ENCODE measurements around the gene DNAJC30. TPM values are rescaled to one million over a fixed set of nuclear protein-coding genes. Genes with fewer than 3 reads are reported as not detected.
"Not testable (repeated sequence)": the region's sequence is repeated elsewhere in the genome, so short reads cannot be mapped to it uniquely, and the experiment has no call there.

The DNAJC30 gene
- total RNA-seq, 1 experiment from 2014 or later = 2.9 TPM

DNA sequence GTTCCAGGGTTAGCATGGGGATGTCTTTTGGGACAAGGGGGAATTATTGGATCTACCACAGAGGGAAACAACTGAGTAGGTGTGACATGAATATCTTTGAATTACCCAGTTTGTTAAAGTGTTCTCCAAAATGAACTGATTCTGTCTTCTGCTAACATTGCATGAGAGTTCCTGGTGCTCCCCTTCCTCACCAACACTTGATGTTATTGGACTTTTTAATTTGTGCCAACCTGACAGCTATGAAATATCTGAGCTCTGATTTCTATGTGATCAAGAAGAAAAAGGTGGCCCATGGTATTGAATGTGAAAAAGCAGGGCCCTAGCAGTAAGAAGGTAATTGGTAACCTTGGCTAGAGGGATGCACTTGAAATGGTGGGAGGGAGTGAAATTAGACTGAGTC lies 20.2 kb downstream of the DNAJC30 start:
- H4K20me1 ChIP-seq (ENCODE audit: low read length) = no peaks in the 10 kb centered on the region
- ATAC-seq (no peak), DNase-seq (no peak)
- intact Hi-C loops (cut with micrococcal nuclease) = no loop called here
- no peak overlapping the region for H3K4me2 ChIP-seq (ENCODE audit: low read length)
- no peaks in the 10 kb centered on the region for H3K9me3 ChIP-seq (ENCODE audit: low read length)
- CTCF ChIA-PET = no interaction called here
- H3K9me2 ChIP-seq (replicated peaks; ENCODE audit: low read length) = no peaks in the 10 kb centered on the region
- POLR2A ChIA-PET (ENCODE audit: unreplicated experiment) = no interaction called here
- H3K4me1 ChIP-seq (ENCODE audit: insufficient read depth, low read length) = peaks cover 4% of the 10 kb centered on the region; the same call in 1 of the 2 replicates
- H3K27me3 ChIP-seq (ENCODE audit: low read length) = no peaks in the 10 kb centered on the region
- H3K36me3 ChIP-seq (ENCODE audit: low read depth, low read length) = no peaks in the 10 kb centered on the region
- TF ChIP-seq, protein P1, sequence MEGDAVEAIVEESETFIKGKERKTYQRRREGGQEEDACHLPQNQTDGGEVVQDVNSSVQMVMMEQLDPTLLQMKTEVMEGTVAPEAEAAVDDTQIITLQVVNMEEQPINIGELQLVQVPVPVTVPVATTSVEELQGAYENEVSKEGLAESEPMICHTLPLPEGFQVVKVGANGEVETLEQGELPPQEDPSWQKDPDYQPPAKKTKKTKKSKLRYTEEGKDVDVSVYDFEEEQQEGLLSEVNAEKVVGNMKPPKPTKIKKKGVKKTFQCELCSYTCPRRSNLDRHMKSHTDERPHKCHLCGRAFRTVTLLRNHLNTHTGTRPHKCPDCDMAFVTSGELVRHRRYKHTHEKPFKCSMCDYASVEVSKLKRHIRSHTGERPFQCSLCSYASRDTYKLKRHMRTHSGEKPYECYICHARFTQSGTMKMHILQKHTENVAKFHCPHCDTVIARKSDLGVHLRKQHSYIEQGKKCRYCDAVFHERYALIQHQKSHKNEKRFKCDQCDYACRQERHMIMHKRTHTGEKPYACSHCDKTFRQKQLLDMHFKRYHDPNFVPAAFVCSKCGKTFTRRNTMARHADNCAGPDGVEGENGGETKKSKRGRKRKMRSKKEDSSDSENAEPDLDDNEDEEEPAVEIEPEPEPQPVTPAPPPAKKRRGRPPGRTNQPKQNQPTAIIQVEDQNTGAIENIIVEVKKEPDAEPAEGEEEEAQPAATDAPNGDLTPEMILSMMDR (conservative IDR thresholded peaks at IDR 0.05; ENCODE audit: low read depth, low read length) = no peak
- TF ChIP-seq EZH2 (IDR thresholded peaks at IDR 0.05; ENCODE audit: low read length, unreplicated experiment) (no peak), EZH2phosphoT487 (IDR thresholded peaks at IDR 0.05; ENCODE audit: borderline replicate concordance, low read length) (no peak)
- no peak overlapping the region for H3K27ac ChIP-seq (ENCODE audit: low read length)
- BruUV-seq (replicated peaks) = no TSS peak
- H2AFZ ChIP-seq (ENCODE audit: low read length) = no peak overlapping the region
- no peak overlapping the region for H3K4me3 ChIP-seq (ENCODE audit: low read length)
- no peak overlapping the region for H3K9ac ChIP-seq (ENCODE audit: low read length)
- no peaks in the 10 kb centered on the region for H3K79me2 ChIP-seq (ENCODE audit: low read length)
- H3F3A ChIP-seq (ENCODE audit: low read length, unreplicated experiment) = no peaks in the 10 kb centered on the region

DNA sequence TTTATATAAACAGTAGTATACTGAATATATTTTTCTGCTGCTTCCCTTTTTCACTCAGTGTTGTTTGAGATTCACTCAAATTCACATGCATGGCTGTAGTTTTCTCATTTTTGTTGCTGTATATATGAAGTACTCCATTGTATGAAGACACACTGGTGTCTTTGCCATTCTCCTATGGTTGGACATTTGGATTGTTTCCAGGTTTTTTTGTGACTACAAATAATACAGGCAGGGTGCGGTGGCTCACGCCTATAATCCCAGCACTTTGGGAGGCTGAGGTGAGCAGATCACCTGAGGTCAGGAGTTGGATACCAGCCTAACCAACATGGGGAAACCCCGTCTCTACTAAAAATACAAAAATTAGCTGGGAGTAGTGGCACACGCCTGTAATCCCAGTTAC lies 22.7 kb downstream of the DNAJC30 start:
- H3K27me3 ChIP-seq (ENCODE audit: low read length); H3K9ac ChIP-seq (ENCODE audit: low read length); H3K79me2 ChIP-seq (ENCODE audit: low read length); H3K4me3 ChIP-seq (ENCODE audit: low read length); H3K9me2 ChIP-seq (replicated peaks; ENCODE audit: low read length); H4K20me1 ChIP-seq (ENCODE audit: low read length); H3K4me2 ChIP-seq (ENCODE audit: low read length); H3K9me3 ChIP-seq (ENCODE audit: low read length); H3K36me3 ChIP-seq (ENCODE audit: low read depth, low read length); H3K27ac ChIP-seq (ENCODE audit: low read length); CTCF ChIA-PET; H3F3A ChIP-seq (ENCODE audit: low read length, unreplicated experiment); BruUV-seq (replicated peaks); intact Hi-C loops (cut with micrococcal nuclease); POLR2A ChIA-PET (ENCODE audit: unreplicated experiment); ATAC-seq; H3K4me1 ChIP-seq (ENCODE audit: insufficient read depth, low read length); H2AFZ ChIP-seq (ENCODE audit: low read length): not testable (repeated sequence)
- DNase-seq = peak; percentile 26

DNA sequence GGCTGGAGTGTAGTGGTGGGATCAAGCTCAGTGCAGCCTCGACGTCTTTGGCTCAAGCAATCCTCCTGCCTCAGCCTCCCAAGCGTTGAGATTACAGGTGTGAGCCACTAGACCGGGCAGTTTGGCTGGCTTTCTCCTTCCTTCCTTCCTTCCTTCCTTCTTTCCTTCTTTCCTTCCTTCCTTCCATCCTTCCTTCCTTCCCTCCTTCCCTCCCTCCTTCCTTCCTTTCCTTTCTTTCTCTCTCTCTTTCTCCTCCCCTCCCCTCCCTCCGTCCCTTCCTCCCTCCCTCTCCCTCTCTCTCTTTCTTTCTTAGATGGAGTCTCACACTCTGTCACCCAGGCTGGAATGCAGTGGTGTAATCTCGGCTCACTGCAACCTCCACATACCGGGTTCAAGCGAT lies 23.3 kb downstream of the DNAJC30 start:
- TF ChIP-seq EZH2phosphoT487 (IDR thresholded peaks at IDR 0.05; ENCODE audit: borderline replicate concordance, low read length) (no peak), EZH2 (IDR thresholded peaks at IDR 0.05; ENCODE audit: low read length, unreplicated experiment) (no peak)
- TF ChIP-seq, protein P1 (conservative IDR thresholded peaks at IDR 0.05; ENCODE audit: low read depth, low read length) = no peak
- ATAC-seq (no peak), DNase-seq (no peak)
- Histone ChIP-seq H3K4me2 (ENCODE audit: low read length) (no peak overlapping the region), H3K79me2 (ENCODE audit: low read length) (no peaks in the 10 kb centered on the region), H3K9ac (ENCODE audit: low read length) (no peak overlapping the region), H3K27me3 (ENCODE audit: low read length) (no peaks in the 10 kb centered on the region), H3K9me3 (ENCODE audit: low read length) (no peaks in the 10 kb centered on the region), H3K4me1 (ENCODE audit: insufficient read depth, low read length) (no peaks in the 10 kb centered on the region), H3K36me3 (ENCODE audit: low read depth, low read length) (no peaks in the 10 kb centered on the region), H3K4me3 (ENCODE audit: low read length) (no peak overlapping the region), H2AFZ (ENCODE audit: low read length) (no peak overlapping the region), H4K20me1 (ENCODE audit: low read length) (no peaks in the 10 kb centered on the region), H3K9me2 (replicated peaks; ENCODE audit: low read length) (no peaks in the 10 kb centered on the region), H3K27ac (ENCODE audit: low read length) (no peak overlapping the region), H3F3A (ENCODE audit: low read length, unreplicated experiment) (no peaks in the 10 kb centered on the region)
- POLR2A ChIA-PET (ENCODE audit: unreplicated experiment) = no interaction called here
- intact Hi-C loops (cut with micrococcal nuclease) = no loop called here
- CTCF ChIA-PET = no interaction called here
- no TSS peak for BruUV-seq (replicated peaks)

DNA sequence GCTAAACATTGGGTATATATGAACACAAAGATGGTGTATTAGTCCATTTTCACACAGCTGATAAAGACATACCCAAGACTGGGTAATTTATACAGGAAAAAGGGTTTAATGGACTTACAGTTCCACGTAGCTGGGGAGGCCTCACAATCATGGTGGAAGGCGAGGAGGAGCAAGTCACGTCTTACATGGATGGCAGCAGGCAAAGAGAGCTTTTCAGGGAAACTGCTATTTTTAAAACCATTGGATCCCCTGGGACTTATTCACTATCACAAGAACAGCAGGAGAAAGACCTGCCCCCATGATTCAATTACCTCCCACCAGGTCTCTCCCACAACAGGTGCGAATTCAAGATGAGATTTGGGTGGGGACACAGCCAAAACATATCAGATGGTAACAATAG lies 27.9 kb downstream of the DNAJC30 start:
- intact Hi-C loops (cut with micrococcal nuclease); ATAC-seq; POLR2A ChIA-PET (ENCODE audit: unreplicated experiment); H3K36me3 ChIP-seq (ENCODE audit: low read depth, low read length); H3K4me2 ChIP-seq (ENCODE audit: low read length); H3K9ac ChIP-seq (ENCODE audit: low read length); CTCF ChIA-PET; BruUV-seq (replicated peaks); H2AFZ ChIP-seq (ENCODE audit: low read length); H3K9me3 ChIP-seq (ENCODE audit: low read length); H3K4me1 ChIP-seq (ENCODE audit: insufficient read depth, low read length); H3K4me3 ChIP-seq (ENCODE audit: low read length); DNase-seq; H3K27me3 ChIP-seq (ENCODE audit: low read length); H3K79me2 ChIP-seq (ENCODE audit: low read length); H3K9me2 ChIP-seq (replicated peaks; ENCODE audit: low read length); H4K20me1 ChIP-seq (ENCODE audit: low read length); H3K27ac ChIP-seq (ENCODE audit: low read length); H3F3A ChIP-seq (ENCODE audit: low read length, unreplicated experiment): not testable (repeated sequence)

Measured in PC-3 (cell line).